GM19328 (cell line): ENCODE measurements around the gene RPUSD1.
A peak's percentile ranks its signal among the peaks of the same experiment; 100 is the strongest.
"Not testable (repeated sequence)": the region's sequence is repeated elsewhere in the genome, so short reads cannot be mapped to it uniquely, and the experiment has no call there.

ENCODE experiments used
- ATAC-seq: cut with Tn5 transposase; IDR thresholded peaks from one replicate; pipeline ENCODE4 v1.9.1; 2021; ENCODE audit warnings: mild to moderate bottlenecking, moderate library complexity; ENCODE audit not compliant: unreplicated experiment

RPUSD1 gene

GRCh38 chr16:787978-788398, at the start of gene RPUSD1:
TSS of gene RPUSD1 (minus strand) at chr16:788381. CDS start at chr16:787737, 644 bp downstream.
- peak; percentile 12 for ATAC-seq

- not testable (repeated sequence) for ATAC-seq
Observed at GRCh38 chr16:836822-837221, 48.6 kb upstream of the RPUSD1 start.

- ATAC-seq, result no peak
Observed at GRCh38 chr16:836221-836620, 48.0 kb upstream of the RPUSD1 start.

GRCh38 chr16:835373-835772, 47.2 kb upstream of the RPUSD1 start:
- no peak for ATAC-seq

- no peak for ATAC-seq
Observed at GRCh38 chr16:833411-833810, 45.2 kb upstream of the RPUSD1 start.

GRCh38 chr16:832652-833336, 44.6 kb upstream of the RPUSD1 start:
- no peak for ATAC-seq

- no peak for ATAC-seq
Observed at GRCh38 chr16:831571-832413, 43.6 kb upstream of the RPUSD1 start.

- ATAC-seq, result no peak
Observed at GRCh38 chr16:830871-831570, 42.8 kb upstream of the RPUSD1 start.

- ATAC-seq, result no peak
Observed at GRCh38 chr16:830107-830870, 42.1 kb upstream of the RPUSD1 start.

GRCh38 chr16:828891-829290, 40.7 kb upstream of the RPUSD1 start:
- no peak for ATAC-seq

- no peak for ATAC-seq
Observed at GRCh38 chr16:827513-827912, 39.3 kb upstream of the RPUSD1 start.

GRCh38 chr16:825341-826061, 37.3 kb upstream of the RPUSD1 start:
- ATAC-seq, result no peak

- no peak for ATAC-seq
Observed at GRCh38 chr16:824601-825000, 36.4 kb upstream of the RPUSD1 start.

GRCh38 chr16:824194-824593, 36.0 kb upstream of the RPUSD1 start:
- ATAC-seq, result no peak

GRCh38 chr16:822909-823297, 34.7 kb upstream of the RPUSD1 start:
- ATAC-seq, result no peak

- no peak for ATAC-seq
Observed at GRCh38 chr16:822174-822908, 34.2 kb upstream of the RPUSD1 start.

- ATAC-seq, result no peak
Observed at GRCh38 chr16:821751-822150, 33.6 kb upstream of the RPUSD1 start.

GRCh38 chr16:820748-821147, 32.6 kb upstream of the RPUSD1 start:
- ATAC-seq, result no peak

- not testable (repeated sequence) for ATAC-seq
Observed at GRCh38 chr16:820044-820408, 31.8 kb upstream of the RPUSD1 start.
